Hematopoietic multipotent progenitor cell treated with erythropoietin and hydrocortisone succinate and interleukin-3 and kit ligand, for 17 days (in vitro differentiated cells): ENCODE data around the gene OGFOD3.

ENCODE experiments used
- DNase-seq: peaks from one replicate; pipeline ENCODE4 v3.0.0-alpha.2; 2015; ENCODE audit warnings: low spot score

OGFOD3 gene

GRCh38 chr17:82405051-82405450, 13.3 kb downstream of the OGFOD3 start:
- DNase-seq, result no peak

DNA sequence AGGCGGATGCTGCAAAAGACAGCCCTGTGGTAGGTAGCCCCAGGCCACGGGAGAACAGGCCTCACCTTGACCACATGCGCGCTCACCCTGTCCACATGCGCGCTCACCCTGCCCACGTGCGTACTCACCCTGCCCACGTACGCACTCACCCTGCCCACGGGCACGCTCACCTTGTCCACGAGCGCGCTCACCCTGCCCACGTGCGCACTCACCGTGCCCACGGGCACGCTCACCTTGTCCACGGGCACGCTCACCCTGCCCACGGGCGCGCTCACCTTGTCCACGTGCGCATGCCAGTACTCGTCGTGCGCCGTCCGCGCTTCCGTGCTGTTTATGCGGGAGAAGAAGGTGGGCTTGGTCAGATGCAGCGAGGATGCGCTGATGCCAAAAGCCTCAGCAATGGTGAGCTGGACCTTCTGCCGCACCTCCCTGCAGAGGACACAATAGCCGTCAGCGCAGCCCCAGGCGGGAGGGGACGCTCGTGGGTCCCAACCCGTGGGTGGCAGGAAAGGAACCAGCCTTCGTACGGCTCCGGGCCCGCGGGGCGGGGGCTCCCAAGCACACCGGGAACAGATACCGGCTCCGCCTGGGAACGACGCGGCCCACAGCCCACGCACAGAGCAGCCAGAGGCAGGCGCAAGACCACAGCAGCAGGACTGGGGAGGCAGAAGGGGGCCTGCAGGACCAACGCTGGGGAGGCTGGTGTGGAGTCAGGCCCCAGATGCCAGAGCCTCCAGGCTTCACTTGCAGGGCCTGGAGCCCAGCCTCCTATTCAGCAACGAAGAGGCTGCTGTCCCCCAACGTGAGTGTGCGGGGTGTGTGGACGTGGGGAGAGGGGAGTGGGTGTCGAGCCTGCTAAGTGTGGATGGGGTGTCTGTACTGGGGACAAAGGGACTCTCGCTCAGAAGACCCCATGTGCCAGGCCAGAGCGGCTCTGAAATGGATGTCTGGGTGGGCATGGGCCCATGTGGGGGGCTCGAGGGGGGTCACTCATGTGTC, 14.4 kb downstream of the OGFOD3 start:
- no peak for DNase-seq

- DNase-seq, result no peak
Observed at GRCh38 chr17:82402865-82403264, 15.5 kb downstream of the OGFOD3 start.

DNA sequence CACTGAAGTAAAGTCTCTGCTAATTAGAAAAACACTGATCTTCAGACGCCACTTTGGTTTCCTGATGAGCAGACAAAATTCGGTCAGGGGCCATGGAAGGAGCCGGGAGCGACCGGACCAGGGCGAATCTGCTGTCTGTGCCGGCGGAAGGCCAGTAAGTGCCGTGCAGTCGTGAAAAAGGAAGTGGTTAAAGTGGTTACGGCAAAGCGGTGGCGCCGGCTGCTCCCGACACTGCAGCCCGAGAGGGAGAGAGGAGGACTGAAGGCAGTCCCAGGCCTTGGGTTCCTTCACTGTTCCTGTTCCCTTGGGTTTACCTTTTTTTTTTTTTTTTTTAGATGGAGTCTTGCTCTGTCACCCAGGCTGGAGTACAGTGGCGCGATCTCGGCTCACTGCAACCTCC, 17.6 kb downstream of the OGFOD3 start:
- no peak for DNase-seq

DNA sequence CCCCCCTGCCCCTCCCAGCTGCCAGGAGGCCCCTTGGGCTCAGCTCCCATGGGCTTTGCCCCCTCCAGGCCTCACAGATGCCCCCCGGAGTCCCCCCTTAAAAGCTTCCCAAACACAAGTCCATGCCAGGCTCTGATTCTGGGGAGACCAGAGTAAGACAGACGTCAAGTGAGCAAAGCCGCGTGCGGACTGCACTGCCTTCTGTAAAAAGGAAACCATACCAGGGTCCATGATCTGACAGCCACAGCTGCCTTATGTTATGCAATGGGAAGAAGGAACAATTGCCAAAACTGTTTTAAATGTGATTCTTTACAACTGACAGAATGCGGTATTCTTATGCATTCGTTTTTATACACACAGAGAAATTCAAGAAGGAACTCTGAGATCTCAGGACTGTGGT, 18.2 kb downstream of the OGFOD3 start:
- DNase-seq, result no peak

- DNase-seq, result no peak
Observed at GRCh38 chr17:82399601-82400101, 18.7 kb downstream of the OGFOD3 start.

- DNase-seq, result no peak
Observed at GRCh38 chr17:82399041-82399441, 19.3 kb downstream of the OGFOD3 start.

DNA sequence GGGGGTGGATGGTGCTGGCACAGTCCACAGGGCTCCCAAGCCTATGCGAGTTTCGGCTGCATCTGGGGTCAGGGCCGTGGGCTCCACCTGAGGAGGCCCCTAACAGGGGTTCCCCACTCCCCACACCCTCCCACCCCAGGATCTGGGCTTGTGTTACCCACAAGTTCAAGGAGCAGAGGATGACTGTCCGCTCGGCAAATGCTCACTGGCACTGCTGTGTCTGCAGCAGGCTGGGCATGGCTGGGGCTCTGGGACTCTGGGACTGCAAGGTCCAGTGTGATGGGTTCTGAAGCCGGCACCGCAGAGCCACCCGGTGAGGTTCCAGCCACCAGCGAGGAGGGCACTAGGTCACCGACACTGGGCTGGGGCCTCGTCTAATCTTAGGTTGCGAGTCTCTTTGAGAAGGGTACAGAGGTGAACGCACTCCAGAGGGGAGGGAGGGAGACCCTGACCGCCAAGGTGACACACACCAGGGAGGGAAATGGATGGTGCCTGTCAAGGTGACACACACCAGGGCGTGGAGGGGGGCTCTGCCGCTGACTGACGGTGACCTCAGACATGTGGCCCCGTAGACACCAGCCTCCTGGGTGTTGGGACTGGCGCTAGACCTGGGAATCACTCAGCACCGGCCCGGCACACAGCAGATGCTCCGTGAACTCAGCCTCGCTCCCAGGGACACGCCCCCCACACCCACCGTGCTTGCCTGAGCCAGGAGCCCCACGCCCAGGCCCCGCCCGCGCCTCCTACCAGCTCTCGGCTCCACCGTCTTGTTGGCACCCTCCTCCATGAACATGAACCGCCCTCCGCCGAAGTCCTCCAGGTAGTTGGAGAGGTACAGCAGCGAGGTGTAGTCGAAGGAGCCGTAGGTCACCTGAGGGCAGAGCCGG, 20.7 kb downstream of the OGFOD3 start:
- no peak for DNase-seq

- no peak for DNase-seq
Observed at GRCh38 chr17:82396601-82397435, 21.6 kb downstream of the OGFOD3 start.

GRCh38 chr17:82394278-82394677, 24.1 kb downstream of the OGFOD3 start:
- DNase-seq, result no peak

- DNase-seq, result no peak
Observed at GRCh38 chr17:82392941-82393340, 25.4 kb downstream of the OGFOD3 start.

DNA sequence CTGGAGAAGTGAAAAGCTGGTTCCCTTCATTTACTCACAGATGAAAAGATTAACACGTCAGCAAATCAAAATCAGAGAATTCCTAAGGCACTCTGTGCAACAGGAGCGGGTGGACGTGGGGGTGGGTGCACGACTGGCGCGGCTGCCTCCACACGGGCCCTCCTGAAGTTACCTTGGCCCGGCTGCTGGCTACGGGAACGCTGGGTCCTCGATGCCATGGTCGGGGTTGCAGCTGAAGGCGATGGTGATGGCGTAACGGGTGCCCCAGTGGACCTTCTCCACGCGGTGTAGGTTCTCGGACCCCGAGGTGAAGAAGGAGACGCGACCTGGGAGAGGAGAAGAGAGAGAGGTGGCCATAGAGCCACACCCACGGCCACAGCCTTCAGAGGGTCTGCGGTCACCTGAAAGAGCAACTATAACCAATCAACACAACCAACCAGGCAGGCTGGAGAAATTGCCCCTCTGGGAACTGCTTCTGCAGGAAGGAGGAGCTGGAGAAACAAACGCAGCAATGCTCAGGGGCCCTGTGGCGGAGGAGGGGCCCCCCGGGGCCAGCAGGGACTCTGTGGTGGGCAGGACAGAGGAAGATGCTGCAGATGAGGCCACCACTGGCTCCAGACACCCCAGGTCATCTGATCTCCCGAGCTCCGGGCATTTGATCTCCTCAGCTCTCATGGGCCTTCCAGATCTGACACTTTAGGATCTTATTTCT, 26.0 kb downstream of the OGFOD3 start:
- no peak for DNase-seq

GRCh38 chr17:82391496-82392066, 26.8 kb downstream of the OGFOD3 start:
- DNase-seq, result no peak

GRCh38 chr17:82390860-82391435, 27.4 kb downstream of the OGFOD3 start:
- no peak for DNase-seq

DNA sequence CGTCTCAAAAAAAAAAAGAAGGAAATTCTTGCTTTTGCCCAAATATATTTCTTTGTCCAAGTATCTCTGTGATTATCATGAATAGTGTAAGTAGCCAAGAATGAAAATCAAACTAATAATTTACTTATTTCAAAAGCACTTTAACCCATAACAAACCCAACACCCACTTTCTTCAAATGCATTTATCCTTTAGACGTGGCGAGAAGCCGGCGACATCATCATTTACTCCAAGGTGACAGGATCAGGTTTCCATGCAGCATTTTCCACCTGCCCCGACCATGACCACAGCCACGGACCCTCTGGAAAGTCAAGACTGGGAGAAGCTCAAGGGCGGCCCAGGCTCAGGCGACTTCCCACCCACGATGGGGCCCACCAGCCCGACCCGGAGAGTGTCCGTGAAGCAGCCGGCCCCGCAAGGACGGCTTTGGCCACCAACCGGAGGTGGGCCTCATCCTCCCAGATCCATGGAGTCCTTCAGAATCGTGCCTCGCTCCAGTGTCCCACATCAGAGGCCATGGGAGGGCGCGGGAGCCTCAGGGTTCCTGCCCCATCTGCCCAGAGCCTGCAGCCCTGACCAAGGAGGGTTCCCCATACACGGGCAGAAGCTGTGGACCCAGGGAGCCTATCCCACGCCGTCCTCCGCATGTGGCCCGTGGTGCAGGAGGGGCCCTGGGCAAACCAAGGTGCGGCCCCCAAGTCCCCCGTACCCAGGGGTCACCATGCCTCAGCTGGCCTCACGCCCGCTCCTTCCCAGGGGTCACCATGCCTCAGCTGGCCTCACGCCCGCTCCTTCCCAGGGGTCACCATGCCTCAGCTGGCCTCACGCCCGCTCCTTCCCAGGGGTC, 28.1 kb downstream of the OGFOD3 start:
- no peak for DNase-seq

DNA sequence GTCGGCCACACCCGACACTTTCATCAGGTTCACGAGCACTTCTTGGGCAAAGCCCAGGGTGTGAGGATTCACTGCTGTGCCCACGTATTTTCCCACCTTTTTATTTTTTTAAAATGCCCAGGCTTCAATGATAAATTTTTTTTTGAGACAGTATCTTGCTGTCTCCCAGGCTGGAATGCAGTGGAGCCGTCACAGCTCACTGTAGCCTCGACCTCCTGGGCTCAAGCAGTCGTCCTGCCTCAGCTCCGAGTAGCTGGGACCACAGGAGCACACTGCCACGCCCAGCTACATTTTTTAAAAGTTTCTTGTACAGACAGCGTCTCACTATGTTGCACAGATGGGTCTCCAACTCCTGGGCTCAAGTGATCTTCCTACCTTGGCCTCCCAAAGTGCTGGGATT, 29.0 kb downstream of the OGFOD3 start:
- no peak for DNase-seq

GRCh38 chr17:82388922-82389283, 29.5 kb downstream of the OGFOD3 start:
- DNase-seq, result no peak

DNA sequence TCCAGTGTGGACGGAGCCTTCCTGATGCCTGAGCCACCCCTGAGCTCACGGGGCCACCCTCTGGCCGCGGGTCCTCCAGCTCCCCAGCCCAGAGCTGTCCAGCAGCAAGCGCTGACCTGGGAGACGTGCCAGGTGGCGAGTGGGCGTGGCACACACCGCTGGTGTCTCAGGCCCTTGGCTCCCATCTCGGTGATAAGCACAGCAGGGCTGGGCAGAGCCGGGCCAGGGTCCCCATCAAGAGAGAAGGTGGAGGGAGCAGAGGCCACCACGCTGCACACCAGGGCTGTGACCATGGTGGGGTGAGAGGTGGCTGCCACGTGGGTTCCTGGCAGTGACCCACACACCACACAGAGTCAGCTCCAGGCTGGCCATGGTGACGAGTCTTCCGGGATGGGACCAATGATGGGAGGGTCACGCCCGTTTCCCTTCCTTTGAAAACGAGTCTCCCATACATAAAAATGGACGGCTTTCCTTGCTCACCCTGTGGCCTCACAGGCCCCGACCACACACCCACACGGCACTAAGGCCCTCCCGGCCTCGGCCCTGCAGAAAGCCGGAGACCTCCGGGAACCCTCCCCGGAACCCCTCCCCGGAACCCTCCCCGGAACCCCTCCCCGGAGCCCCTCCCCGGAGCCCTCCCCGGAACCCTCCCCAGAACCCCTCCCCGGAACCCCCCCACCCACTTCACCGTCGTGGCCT, 30.0 kb downstream of the OGFOD3 start:
- no peak for DNase-seq

GRCh38 chr17:82387705-82388106, 30.7 kb downstream of the OGFOD3 start:
- no peak for DNase-seq
